Right lobe of liver (tissue), 6 donors: ENCODE results near the gene DAPK2. TPM values are rescaled to one million over a fixed set of nuclear protein-coding genes. Genes with fewer than 3 reads are reported as not detected.

Source experiments
- ATAC-seq, 4 donors: fragments of 200-7000 bp; cut with Tn5 transposase; one replicate each; pipeline ENCODE4 v1.9.1; 2020; ENCODE audit warnings: mild to moderate bottlenecking in 4 of 4, moderate library complexity in 4 of 4
- DNase-seq, 3 donors: peaks; one replicate each; pipeline ENCODE4 v3.0.0-alpha.2; 2020
- H3K27ac ChIP-seq, 3 donors: fragments of 200-600 bp; one replicate each; pipeline ENCODE4 v1.8.0; 2022
- H3K27me3 ChIP-seq, 2 donors: fragments of 200-600 bp; one replicate each; pipeline ENCODE4 v1.8.0; 2022
- H3K36me3 ChIP-seq, 4 donors: fragments of 200-600 bp; sonication (generic) in 1 of 4; one replicate each; pipeline versions ENCODE4 v1.5.1 to v1.8.0; 2017 to 2022; ENCODE audit warnings: control low read depth in 1 of 4
- H3K4me1 ChIP-seq, 4 donors: fragments of 200-600 bp; sonication (generic) in 1 of 4; one replicate each; pipeline versions ENCODE4 v1.5.1 to v1.8.0; 2017 to 2022; ENCODE audit warnings: control low read depth in 1 of 4
- H3K4me3 ChIP-seq, 3 donors: fragments of 200-600 bp; one replicate each; pipeline ENCODE4 v1.8.0; 2022
- H3K9me3 ChIP-seq, 4 donors: fragments of 200-600 bp; sonication (generic) in 1 of 4; one replicate each; pipeline versions ENCODE4 v1.5.1 to v1.8.0; 2017 to 2022; ENCODE audit warnings: control low read depth in 1 of 4
- CTCF ChIP-seq, 4 donors: fragments of 200-600 bp in 3 of 4; fragments of 450-650 bp in 1 of 4; IDR thresholded peaks; one replicate each; pipeline versions ENCODE4 v1.5.1 to v1.8.0; 2016 to 2022; ENCODE audit warnings: antibody characterized with exemption in 4 of 4, mild to moderate bottlenecking in 2 of 4
- POLR2A ChIP-seq: fragments of 450-650 bp; IDR thresholded peaks from one replicate; pipeline ENCODE4 v1.6.1; 2017; ENCODE audit warnings: antibody characterized with exemption, mild to moderate bottlenecking
- WGBS: methylation state at CpG from one replicate; pipeline ENCODE4 v1.1.6; 2018; ENCODE audit warnings: low coverage, low lambda C conversion rate; ENCODE audit not compliant: insufficient coverage; ENCODE audit errors: missing lambda C conversion rate; 5-methylcytosine and 5-hydroxymethylcytosine counted together
- intact Hi-C, 2 donors: fragments of 100-400 bp; cut with DNase I; formaldehyde crosslinking; loops; one replicate each; pipeline versions ENCODE4 v1.11.2 to v1.14.1; 2022
- total RNA-seq, 6 experiments: library from RNA; depleted of rRNA in 2 of 6; stranded (reverse); fragments of >200 nt in 2 of 6; fragmentation: NEBNext Ultra II Directional in 3 of 6; extraction: Animal tissue kit (Norgen Biotek cat#: 25700) in 3 of 6; gene quantifications; one replicate each; pipeline versions ENCODE4 v1.1.0 to v1.2.4, GENCODE V29; 2016 to 2023
- donor health status: DM: no; HTN: yes; CAD: no.
- donor health status: DM: no; HTN: no; CAD: no.
- donor health status: DM: no; HTN: no; CAD: no.
- donor health status: DM: no; HTN: yes; CAD: no.
- donor health status: DM: no; HTN: yes; CAD: no.

DAPK2 gene
- total RNA-seq, 6 experiments from 2014 or later = 1.5 to 11.5 (median 4.7) TPM

- H3K4me3 ChIP-seq = no peak overlapping the region
- no peaks in the 10 kb centered on the region for H3K9me3 ChIP-seq
- DNase-seq (no peak), ATAC-seq (no peak)
- TF ChIP-seq POLR2A (no peak), CTCF (IDR thresholded peaks at IDR 0.05) (no peak)
- peaks cover 0 to 29% (median 12%) of the 10 kb centered on the region in 4 donors for H3K4me1 ChIP-seq
- WGBS = 100% methylated on average over 1 of the region's 1 CpG
- H3K27ac ChIP-seq = peak overlapping the region in 1 of 3 donors; percentile 94
- no peaks in the 10 kb centered on the region for H3K27me3 ChIP-seq
- intact Hi-C loops = no loop called here
- H3K36me3 ChIP-seq = no peaks in the 10 kb centered on the region
Observed at GRCh38 chr15:63971904-63972303, 74.4 kb downstream of the DAPK2 start.

- no peak overlapping the region for H3K4me3 ChIP-seq
- no peak for ATAC-seq
- WGBS = 60% methylated on average over 1 of the region's 2 CpGs
- H3K36me3 ChIP-seq = no peaks in the 10 kb centered on the region
- no peaks in the 10 kb centered on the region for H3K27me3 ChIP-seq
- DNase-seq = peak in 1 of 3 donors; percentile 46
- intact Hi-C loops = no loop called here
- TF ChIP-seq POLR2A (no peak), CTCF (IDR thresholded peaks at IDR 0.05) (no peak)
- H3K27ac ChIP-seq = peak overlapping the region in 2 of 3 donors; percentile 86 to 94
- H3K9me3 ChIP-seq = no peaks in the 10 kb centered on the region
- H3K4me1 ChIP-seq = peaks cover 0 to 29% (median 12%) of the 10 kb centered on the region in 4 donors
Observed at GRCh38 chr15:63971427-63971805, 74.9 kb downstream of the DAPK2 start.

- WGBS = 63% methylated on average over 2 of the region's 3 CpGs
- Histone ChIP-seq H3K27me3 (no peaks in the 10 kb centered on the region), H3K9me3 (no peaks in the 10 kb centered on the region), H3K4me3 (no peak overlapping the region), H3K4me1 (peaks cover 0 to 29% (median 12%) of the 10 kb centered on the region in 4 donors), H3K36me3 (no peaks in the 10 kb centered on the region), H3K27ac (peak overlapping the region; percentile 71 to 94 (median 86))
- TF ChIP-seq CTCF (IDR thresholded peaks at IDR 0.05) = no peak
- TF ChIP-seq POLR2A = no peak
- DNase-seq (peak in 1 of 3 donors; percentile 34), ATAC-seq (peak in 1 of 4 donors; percentile 1)
- intact Hi-C loops = no loop called here
Observed at GRCh38 chr15:63970621-63971426, 75.5 kb downstream of the DAPK2 start.

- intact Hi-C loops = no loop called here
- DNase-seq (peak; percentile 70 to 92 (median 82)), ATAC-seq (peak; percentile 85 to 98 (median 94))
- TF ChIP-seq POLR2A (peak; percentile 26), CTCF (IDR thresholded peaks at IDR 0.05) (no peak)
- no CpG with 5 or more reads among the region's 2 CpGs for WGBS
- H3K36me3 ChIP-seq = no peaks in the 10 kb centered on the region
- H3K9me3 ChIP-seq = no peaks in the 10 kb centered on the region
- H3K27ac ChIP-seq = peak overlapping the region; percentile 71 to 94 (median 86)
- H3K27me3 ChIP-seq = no peaks in the 10 kb centered on the region
- H3K4me3 ChIP-seq = no peak overlapping the region
- peaks cover 0 to 29% (median 12%) of the 10 kb centered on the region in 4 donors for H3K4me1 ChIP-seq
Observed at GRCh38 chr15:63969652-63970421, 76.4 kb downstream of the DAPK2 start.
